Measurements from ENCODE around the gene MAGED1. TPM values are rescaled to one million over a fixed set of nuclear protein-coding genes. Genes with fewer than 3 reads are reported as not detected.

MAGED1 gene
- total and polyA plus RNA-seq, 2 of the 8 experiments (the other 6 are each of a cell fraction or from before 2014, with no cell fraction given): 91.0 to 91.1 TPM

DNA sequence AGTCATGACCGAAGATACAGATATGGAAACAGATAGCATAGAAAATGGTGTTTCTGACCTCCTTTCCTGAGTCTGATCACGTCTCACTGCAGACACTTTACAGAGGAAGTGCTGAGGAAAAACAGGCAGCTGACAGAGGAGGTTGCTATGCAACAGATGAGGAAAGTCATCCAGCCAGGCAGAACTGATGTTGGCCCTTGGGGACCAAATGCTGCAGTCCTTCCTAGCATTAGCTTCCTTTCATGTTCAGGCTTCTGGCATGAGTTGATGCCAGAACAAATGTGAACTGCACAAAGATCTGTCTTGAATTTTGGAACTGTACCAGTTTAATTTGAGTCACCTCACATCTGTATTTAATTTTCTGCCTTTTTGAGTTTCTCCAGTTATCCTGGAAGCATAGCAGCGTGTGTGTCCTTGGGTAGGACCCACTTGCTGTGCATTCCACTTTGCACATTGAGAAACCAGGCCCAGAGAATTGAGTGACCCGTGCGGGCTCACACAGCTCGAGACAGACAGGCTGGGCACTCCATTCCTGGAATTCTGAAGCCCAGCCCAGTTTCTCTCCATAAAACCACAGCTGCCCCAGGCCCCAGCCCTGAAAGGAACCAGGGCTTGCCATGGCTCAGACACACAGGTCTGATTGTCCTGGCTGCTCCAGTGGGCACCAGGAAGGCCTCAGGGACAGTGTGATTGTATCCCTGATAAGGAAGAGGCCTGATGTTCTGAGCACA is 1.4 kb upstream of the MAGED1 start (continued):
- TF ChIP-seq KDM1A (IDR thresholded peaks at IDR 0.05; ENCODE audit: borderline replicate concordance, low read length) (no peak), BACH1 (IDR thresholded peaks at IDR 0.05; ENCODE audit: low read length) (no peak), ASH2L (IDR thresholded peaks at IDR 0.05; ENCODE audit: low read length) (no peak), KDM4A (IDR thresholded peaks at IDR 0.05; ENCODE audit: low read depth, low read length, severe bottlenecking) (no peak)
- TF ChIP-seq, protein P1, sequence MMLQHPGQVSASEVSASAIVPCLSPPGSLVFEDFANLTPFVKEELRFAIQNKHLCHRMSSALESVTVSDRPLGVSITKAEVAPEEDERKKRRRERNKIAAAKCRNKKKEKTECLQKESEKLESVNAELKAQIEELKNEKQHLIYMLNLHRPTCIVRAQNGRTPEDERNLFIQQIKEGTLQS (IDR thresholded peaks at IDR 0.05; ENCODE audit: insufficient read depth, low read depth, low read length): no peak
- TF ChIP-seq, protein P2, sequence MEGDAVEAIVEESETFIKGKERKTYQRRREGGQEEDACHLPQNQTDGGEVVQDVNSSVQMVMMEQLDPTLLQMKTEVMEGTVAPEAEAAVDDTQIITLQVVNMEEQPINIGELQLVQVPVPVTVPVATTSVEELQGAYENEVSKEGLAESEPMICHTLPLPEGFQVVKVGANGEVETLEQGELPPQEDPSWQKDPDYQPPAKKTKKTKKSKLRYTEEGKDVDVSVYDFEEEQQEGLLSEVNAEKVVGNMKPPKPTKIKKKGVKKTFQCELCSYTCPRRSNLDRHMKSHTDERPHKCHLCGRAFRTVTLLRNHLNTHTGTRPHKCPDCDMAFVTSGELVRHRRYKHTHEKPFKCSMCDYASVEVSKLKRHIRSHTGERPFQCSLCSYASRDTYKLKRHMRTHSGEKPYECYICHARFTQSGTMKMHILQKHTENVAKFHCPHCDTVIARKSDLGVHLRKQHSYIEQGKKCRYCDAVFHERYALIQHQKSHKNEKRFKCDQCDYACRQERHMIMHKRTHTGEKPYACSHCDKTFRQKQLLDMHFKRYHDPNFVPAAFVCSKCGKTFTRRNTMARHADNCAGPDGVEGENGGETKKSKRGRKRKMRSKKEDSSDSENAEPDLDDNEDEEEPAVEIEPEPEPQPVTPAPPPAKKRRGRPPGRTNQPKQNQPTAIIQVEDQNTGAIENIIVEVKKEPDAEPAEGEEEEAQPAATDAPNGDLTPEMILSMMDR (IDR thresholded peaks at IDR 0.05; ENCODE audit: control extremely low read depth in 1 of 3, insufficient read depth in 1 of 3, low read depth in 1 of 3, low read length in 3 of 3): no peak

Data from H1 (cell line).